CD4-positive, alpha-beta T cell treated with Interleukin-2 at 100 ng/mL for 4 hours (primary cell): Measurements from ENCODE around the gene PNN.
"Not testable (repeated sequence)": the region's sequence is repeated elsewhere in the genome, so short reads cannot be mapped to it uniquely, and the experiment has no call there.

Experiments
- DNase-seq: peaks from one replicate; pipeline ENCODE4 v3.0.0-alpha.2; 2020; ENCODE audit warnings: low spot score

Gene PNN

DNA sequence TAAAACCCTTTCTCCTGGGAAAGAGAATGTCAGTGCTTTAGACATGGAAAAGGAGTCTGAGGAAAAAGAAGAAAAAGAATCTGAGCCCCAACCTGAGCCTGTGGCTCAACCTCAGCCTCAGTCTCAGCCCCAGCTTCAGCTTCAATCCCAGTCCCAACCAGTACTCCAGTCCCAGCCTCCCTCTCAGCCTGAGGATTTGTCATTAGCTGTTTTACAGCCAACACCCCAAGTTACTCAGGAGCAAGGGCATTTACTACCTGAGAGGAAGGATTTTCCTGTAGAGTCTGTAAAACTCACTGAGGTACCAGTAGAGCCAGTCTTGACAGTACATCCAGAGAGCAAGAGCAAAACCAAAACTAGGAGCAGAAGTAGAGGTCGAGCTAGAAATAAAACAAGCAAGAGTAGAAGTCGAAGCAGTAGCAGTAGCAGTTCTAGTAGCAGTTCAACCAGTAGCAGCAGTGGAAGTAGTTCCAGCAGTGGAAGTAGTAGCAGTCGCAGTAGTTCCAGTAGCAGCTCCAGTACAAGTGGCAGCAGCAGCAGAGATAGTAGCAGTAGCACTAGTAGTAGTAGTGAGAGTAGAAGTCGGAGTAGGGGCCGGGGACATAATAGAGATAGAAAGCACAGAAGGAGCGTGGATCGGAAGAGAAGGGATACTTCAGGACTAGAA, 6.1 kb downstream of the PNN start:
- no peak for DNase-seq

DNA sequence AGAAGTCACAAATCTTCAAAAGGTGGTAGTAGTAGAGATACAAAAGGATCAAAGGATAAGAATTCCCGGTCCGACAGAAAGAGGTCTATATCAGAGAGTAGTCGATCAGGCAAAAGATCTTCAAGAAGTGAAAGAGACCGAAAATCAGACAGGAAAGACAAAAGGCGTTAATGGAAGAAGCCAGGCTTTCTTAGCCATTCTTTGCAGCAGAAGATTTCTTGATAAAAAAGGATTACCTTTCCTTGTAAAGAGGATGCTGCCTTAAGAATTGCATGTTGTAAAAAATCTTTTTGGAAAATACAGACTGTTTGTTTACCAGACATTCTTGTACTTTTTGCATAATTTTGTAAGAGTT, 6.6 kb downstream of the PNN start:
- DNase-seq, result no peak

DNA sequence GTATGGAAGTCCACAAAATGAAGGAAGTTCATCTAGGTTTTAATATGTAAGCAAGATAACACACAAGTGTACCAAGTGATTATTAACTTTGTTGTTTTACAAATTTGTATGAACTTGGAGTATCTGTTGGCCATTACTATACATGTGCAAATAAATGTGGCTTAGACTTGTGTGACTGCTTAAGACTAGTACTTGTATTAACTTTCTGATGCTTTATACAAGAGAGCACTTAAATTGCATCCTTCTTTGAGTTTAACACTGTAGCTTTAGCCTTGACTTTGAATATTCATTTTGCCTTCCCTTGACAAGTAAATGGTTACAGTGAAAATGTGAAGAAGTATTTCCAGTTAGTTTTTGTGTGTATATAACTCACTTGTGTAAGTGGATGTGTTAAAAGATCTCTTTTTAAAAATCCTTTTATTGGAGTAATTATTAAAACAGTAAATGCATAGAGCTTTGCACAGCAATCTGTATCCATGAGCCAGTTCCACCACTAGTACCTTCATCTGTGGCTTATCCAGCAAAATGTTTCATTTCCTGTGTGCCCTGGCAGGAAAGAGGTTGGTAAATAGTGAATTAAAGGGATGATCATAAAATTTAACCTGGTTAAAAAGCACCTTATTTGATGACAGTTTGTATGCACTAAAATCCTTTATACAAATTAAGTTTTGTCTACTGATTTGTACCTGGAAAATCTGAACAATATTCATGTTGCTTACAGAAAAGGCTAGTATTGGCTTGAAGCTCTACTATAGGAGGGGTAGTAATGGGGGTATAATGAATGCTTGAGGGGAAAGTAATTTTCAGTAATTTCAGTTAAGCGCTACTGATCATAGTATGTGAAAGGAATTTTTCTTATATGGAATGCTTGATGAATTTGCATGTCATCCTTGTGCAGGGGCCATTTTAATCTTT, 8.0 kb downstream of the PNN start:
- no peak for DNase-seq

DNA sequence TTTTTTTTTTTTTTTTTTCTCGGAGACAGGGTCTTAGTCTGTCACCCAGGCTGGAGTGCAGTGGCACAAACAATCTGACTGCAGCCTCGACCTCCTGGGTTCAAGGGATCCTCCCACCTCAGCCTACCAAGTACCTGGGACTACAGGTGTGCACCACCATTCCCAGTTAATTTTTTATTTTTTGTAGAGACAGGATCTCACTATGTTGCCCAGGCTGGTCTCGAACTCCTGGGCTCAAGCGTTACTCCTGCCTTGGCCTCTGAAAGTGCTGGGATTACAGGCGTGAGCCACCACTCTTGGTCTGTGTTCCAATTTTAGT, 8.6 kb downstream of the PNN start:
- DNase-seq, result not testable (repeated sequence)

DNA sequence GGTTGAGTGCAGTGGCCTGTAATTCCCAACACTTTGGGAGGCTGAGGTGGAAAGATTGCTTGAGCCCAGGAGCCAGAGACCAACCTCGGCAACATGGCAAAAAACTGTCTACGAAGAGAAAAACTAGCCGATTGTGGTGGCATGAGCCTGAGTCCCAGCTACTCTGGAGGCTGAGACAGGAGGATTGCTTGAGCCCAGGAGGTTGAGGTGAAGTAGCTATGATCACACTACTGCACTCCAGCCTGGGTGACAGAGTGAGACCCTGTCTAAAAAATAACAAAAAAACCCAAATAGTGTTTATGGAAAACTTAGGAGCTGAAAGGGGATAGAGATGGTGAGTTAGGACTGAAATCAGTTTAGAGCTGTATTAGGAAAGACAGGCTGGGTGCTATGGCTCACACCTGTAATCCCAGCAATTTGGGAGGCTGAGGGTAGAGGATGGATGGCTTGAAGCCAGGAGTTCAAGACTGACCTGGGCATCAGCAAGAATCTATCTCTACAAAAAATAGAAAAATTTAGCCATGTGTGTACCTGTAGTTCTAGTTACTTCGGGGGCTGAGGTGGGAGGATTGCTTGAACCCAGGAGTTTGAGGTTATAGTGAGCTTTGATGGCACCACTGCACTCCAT, 9.7 kb downstream of the PNN start:
- DNase-seq, result no peak

DNA sequence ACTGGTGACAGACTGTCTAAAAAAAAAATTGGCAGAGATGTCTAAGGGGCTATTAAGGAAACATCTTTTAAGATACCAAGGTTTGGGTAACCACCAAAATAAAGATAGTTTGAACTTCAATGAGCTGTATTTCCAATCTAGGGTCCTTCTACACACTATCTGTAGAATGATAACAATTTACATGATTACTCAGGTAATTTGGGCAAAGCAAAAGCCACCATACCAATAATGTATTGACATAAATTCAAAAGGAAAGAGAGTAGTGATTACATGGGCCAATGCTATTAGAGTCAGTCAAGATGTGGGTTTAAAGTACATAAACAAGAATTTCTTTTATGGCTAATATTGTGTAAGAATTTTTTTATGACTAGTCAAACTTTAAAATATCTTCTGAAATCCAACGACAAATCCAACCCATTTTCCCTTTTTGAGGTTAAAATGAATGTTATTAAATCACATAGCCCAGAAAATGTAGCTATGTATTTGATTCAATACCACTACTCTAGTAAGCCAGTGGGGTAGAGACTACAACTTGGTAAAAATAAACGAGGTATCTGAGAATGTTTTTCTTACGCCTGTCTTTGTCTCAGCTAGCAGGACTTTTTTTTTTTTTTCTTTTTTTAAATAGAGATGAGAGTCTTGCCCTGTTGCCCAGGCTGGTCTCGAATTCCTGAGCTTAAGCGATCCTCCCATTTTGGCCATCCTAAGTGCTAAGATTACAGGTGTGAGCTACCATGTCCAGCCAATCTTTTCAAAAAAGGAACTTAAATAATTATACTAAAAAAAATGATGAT, 10.4 kb downstream of the PNN start:
- DNase-seq, result no peak

DNA sequence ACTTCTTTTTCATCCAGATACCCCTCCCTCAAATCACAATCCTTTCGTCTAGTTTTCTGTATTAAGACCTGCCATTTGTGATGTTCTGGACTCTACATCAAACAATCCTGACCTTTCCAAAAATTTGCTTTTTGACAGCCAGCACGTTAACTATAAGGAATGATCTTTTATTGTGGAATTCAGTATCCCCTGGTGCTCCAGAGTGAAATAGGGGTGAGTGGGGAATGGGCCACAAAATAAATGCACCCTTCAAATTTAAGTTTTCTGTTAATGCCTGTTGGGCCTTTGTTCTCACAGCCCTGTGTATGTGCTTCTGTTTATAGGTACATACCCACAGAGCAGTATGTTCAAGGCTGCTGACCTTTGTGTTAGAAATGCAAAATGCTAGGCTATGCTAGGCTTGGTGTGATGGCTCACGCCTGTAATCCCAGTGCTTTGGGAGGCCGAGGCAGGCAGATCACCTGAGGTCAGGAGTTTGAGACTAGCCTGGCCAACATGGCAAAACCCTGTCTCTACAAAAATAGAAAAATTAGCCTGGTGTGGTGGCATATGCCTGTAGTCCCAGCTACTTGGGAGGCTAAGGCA, 12.0 kb downstream of the PNN start:
- no peak for DNase-seq

DNA sequence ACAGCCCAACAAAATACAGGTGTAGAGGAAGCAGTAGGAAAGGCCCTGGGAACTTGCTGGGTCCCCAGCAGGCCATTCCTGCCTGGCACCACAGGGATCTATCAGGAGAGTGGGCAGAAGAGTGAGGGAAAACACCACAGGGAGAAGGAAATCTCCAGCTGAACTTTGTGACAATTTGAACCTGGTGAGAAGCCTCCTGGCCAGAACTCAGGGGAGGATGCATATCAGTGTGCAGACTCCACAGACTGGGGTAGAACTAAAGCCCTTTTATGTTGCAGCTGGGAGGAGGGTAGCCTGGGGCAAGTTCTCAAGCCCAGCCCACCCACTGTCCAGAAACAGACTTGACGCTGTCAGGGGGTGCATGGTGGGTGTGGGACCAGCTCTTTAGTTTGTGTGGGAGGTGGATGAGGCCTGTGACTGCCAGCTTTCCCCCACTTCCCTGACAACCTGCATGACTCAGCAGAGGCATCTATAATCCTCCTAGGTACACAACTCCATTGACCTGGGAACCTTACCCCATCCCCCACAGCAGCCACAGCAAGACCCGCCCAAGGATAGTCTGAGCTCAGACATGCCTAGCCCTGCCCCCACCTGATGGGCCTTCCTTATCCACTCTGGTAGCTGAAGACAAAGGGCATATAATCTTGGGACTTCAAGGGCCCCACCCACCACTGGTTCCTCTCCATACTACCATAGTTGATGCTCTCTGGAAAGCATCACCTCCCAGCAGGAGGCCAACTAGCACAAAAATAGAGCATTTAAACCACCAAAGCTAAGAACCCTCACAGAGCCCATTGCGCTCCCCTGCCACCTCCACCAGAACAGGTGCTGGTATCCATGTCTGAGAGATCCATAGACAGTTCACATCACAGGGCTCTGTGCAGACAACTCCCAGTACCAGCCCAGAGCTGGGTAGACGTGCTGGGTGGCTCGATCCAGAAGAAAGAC, 28.9 kb downstream of the PNN start:
- no peak for DNase-seq

DNA sequence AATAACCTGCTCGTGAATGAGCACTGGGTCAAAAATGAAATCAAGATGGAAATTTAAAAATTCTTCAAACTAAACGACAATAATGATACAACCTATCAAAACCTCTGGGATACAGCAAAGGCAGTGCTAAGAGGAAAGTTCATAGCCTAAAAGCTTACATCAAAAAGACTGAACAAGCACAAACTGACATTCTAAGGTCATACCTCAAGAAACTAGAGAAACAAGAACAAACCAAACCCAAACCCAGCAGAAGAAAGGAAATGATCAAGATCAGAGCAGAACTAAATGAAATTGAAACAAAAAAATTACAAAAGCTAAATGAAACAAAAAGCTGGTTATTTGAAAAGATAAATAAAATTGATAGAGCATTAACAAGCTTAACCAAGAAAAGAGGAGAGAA, 32.4 kb downstream of the PNN start:
- not testable (repeated sequence) for DNase-seq

DNA sequence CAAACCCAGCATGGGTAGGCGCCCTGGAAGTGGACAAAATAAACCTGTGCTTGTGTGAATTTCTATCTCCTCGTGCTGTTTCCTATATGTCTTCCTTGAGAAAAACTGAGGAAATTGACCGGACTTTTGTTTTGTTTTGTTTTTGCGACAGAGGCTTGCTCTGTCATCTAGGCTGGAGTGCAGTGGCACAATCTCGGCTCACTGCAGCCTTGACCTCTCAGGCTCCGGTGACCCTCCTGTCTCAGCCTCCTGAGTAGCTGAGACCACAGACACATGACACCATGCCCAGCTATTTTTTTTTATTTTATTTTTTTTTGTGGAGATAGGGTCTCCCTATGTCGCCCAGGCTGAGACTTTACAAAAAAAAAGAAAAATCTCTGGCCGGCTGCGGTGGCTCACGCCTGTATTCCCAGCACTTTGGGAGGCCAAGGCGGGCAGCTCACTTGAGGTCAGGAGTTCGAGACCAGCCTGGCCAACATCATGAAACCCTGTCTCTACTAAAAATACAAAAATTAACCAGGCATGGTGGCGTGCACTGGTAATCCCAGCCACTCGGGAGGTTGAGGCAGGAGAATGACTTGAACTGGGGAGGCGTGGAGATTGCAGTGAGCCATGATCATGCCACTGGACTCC, 36.2 kb downstream of the PNN start:
- no peak for DNase-seq

DNA sequence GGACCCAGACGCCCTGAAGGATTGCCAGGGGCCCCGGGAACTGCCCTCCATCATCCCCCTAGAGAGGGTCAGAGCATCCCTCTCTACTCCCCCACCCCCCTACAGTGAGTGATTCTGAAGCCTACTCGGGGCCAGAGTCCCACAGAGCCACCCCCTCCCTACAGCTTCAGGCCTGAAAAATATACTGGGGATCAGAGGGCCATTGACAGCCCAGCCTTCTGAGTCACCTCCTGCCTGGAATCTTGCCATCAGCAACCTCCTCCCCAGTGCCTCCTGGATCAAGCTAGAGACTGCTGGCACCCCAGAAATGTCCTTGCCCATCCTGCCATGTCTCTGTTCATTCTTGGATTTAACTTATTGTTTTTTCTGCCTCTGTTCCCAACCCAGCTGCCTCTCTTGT, 37.0 kb downstream of the PNN start:
- DNase-seq, result no peak

DNA sequence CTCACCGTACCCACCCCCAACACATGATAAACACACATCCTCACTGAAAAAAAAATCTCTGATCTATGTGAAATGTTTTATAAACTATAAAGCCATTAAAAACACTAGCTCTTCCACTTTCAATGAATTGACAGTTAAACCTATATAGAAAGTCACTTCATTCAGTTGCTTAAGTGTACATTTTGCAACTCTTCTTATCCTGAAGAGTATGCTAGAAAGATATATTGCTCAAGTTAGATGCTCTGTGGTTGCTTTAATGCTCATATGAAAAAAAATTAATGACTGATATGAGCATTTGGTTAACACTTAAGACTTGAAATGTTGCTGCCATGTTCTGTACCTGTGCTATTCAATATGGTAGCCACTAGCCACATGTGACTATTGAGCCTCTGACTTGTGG, 37.6 kb downstream of the PNN start:
- no peak for DNase-seq

DNA sequence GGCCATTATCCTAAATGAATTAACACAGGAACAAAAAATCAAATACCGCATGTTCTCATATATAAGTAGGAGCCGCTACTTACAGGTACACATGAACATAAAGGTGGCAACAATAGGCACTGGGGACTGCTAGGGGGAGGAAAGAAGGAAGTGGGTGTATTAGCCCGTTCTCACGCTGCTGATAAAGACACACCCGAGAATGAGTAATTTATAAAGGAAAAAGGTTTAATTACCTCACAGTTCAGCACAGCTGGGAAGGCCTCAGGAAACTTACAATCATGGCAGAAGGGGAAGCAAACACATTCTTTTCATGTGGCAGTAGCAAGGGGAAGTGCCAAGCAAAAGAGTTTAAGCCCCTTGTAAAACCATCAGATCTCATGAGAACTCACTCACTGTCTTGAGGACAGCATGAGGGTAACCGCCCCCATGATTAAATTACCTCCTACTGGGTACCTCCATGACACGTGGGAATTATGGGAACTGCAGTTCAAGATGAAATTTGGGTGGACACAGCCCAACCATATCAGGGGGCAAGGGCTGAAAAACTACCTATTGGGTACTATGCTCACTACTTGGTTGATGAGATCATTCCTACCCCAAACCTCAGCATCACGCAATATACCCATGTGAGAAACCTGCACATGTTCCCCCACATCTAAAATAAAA, 42.3 kb downstream of the PNN start:
- DNase-seq, result no peak

DNA sequence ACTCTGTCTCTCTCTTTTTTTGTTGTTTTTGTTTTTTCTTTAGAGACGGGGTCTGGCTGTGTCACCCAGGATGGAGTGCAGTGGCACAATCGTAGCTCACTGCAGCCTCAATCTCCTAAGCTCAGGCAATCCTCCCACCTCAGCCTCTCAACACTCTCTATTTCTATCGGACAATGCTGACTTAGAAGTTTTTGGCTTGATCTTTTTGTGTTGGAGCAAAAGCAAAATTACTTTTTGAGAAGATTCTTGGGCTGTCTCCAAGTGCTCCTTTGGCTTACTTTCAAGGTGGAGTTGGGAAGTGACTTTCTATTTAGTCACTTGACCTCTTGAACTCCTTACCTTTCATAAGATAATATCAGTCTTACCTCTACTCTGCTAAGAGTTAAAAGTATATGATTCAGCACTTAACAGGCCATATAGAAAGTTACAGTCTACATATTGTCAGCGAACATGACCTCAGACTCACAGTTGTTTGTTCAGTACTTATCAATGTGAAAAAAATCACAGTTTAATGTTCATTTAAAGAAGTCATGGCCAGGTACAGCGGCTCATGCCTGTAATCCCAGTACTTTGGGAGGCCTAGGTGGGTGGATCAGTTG, 43.2 kb downstream of the PNN start:
- no peak for DNase-seq

DNA sequence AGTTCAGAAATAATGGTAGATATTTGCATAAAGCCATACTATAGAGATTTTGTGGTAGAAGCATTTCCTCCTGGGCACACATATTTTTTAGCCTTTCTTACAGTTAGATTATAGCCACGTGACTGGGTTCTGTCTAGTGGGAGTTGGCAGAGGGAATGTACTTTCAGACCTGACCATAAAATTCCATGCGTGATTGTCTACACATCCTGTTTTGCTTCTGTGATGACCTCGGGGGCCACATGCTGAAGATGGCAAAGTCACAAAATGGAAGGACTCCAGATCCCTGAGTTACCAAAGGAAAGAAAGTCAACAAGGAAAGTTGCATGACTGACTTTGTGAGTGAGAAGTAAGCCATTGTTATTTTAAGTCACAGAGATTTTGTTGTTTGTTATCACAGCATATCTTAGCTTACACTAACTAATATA, 44.0 kb downstream of the PNN start:
- DNase-seq, result no peak

DNA sequence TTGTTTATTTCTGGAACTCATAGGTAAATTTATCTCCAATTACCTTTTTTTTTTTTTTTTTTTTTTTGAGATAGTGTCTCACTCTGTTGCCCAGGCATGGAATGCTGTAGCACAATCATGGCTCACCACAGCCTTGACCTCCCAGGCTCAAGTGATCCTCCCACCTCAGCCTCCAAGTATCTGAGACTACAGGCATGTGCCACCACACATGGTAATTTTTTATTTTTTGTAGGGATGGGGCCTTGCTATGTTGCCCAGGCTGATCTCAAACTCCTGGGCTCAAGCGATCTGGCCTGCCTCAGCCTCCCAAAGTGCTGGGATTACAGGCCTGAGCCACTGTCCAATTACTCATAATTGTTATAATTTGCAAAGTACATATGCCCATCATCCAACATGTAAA, 45.4 kb downstream of the PNN start:
- DNase-seq, result not testable (repeated sequence)

DNA sequence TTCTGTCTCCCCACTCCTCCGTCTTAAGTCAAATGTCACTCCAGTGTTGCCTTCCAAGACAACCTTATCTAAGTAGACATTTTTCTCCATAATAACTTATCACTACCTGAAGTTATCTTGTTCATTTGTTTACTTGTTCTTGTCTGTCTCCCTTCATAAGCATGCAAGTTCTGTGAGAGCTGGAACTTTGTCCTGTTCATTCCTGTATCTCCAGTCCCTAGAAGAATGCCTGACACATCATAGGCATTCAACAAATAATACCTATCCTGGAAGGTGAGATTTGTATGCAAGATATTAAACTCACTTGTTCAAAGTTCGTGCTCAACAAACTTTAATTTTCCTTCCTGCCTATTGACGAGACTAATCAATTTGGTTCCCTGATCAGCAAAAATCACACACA, 53.0 kb downstream of the PNN start:
- DNase-seq, result no peak

DNA sequence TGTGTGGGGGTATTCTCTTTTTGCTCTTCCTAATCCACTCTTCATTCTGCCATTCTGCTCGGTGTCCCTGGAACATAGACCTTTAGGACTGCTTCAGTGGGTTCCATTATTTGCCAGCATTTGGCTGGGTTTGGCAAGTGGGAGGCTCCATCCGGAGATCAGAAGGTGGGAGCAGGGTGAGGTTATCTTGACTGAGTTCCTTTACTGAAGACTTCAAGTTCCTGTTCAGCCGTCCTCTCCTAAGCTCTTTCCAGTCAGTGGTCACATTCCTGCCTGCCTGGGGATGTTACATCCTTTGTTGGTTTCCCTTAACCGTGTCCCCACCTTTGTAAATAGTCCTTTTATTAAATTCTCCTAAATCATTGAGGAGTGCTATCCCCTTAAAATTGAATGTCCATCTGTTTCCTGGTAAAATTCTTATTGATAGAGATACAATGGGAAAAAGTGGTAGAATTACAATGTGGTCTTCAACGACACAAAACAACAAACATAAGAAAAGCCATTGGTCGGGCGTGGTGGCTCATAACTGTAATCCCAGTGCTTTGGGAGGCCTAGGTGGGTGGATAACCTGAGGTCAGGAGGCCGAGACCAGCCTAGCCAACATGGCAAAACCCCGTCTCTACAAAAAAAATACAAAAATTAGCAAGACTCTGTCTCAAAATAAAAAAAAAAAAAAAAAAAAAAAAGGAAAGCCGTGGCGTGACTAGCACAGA, 53.6 kb downstream of the PNN start:
- no peak for DNase-seq

DNA sequence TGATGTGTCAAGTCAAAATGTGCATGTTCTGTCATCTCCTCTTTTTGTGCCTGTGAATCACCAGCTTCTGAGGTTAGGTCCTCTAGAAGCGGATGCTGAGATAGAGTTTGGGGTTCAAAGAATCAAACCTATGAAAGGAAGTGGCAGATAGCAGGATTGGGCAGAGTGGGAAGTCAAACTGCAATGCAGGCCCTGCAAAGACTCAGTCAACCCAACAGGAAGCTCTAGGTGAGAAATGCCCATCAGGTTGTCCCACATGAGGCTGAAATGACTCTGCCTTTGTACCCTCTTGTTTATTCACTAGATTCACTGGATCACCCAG, 54.1 kb downstream of the PNN start:
- peak; percentile 83 for DNase-seq
